HEK293 (cell line): ENCODE results near the gene GXYLT1.

Experiments used
- CTCF ChIA-PET: fragments of 350-600 bp; formaldehyde crosslinking; extraction: SDS; loops from one replicate; lab custom pipeline; 2021; ENCODE audit warnings: antibody characterized with exemption; lab: Yijun Ruan, JAX
- POLR2A ChIA-PET: fragments of 300-600 bp; formaldehyde crosslinking; extraction: SDS; loops from one replicate; lab custom pipeline; 2020; ENCODE audit warnings: antibody characterized with exemption, inconsistent platforms; lab: Yijun Ruan, JAX
- H3K27ac ChIP-seq: fragments of 200-500 bp; sonication (Bioruptor generic); 2 replicates; pipeline ENCODE4 v1.5.1; 2014; ENCODE audit warnings: low read depth, low read length, control low read depth, inconsistent platforms; ENCODE audit errors: extremely low read depth
- H3K36me3 ChIP-seq, 2 experiments: fragments of 200-500 bp in 1 of 2; sonication (Bioruptor generic) in 1 of 2; 1 replicate in 1 of 2; 2 replicates in 1 of 2; pipeline ENCODE4 v1.5.1; 2014 to 2017; ENCODE audit warnings: inconsistent platforms in 2 of 2, low read length in 2 of 2; ENCODE audit not compliant: control insufficient read depth in 2 of 2, insufficient read depth in 1 of 2
- H3K4me1 ChIP-seq: fragments of 200-500 bp; sonication (Bioruptor generic); 2 replicates; pipeline ENCODE4 v1.5.1; 2014; ENCODE audit warnings: mild to moderate bottlenecking, low read length, inconsistent platforms; ENCODE audit not compliant: control insufficient read depth, insufficient read depth
- H3K4me3 ChIP-seq: 2 replicates; pipeline ENCODE4 v1.5.1; 2011; ENCODE audit warnings: low read depth, mild to moderate bottlenecking, control low read depth, low read length, moderate library complexity
- H3K9me3 ChIP-seq: fragments of 200-500 bp; sonication (Bioruptor generic); 2 replicates; pipeline ENCODE4 v1.5.1; 2014; ENCODE audit warnings: low read depth, low read length, inconsistent platforms; ENCODE audit not compliant: control insufficient read depth, insufficient read depth
- IKZF3 ChIP-seq: fragments of 450-650 bp; IDR thresholded peaks from 2 replicates; pipeline ENCODE4 v1.5.0; 2018; ENCODE audit warnings: missing biosample characterization, mild to moderate bottlenecking, missing genetic modification characterization, moderate library complexity
- KLF8 ChIP-seq: fragments of 450-650 bp; formaldehyde crosslinking; IDR thresholded peaks from 2 replicates; pipeline ENCODE4 v1.5.1; 2016; ENCODE audit warnings: missing biosample characterization, missing genetic modification characterization
- KLF9 ChIP-seq: fragments of 450-650 bp; formaldehyde crosslinking; IDR thresholded peaks from 2 replicates; pipeline ENCODE4 v1.5.1; 2016; ENCODE audit warnings: missing biosample characterization, missing genetic modification characterization, low read depth
- MZF1 ChIP-seq: fragments of 450-650 bp; formaldehyde crosslinking; IDR thresholded peaks from 2 replicates; pipeline ENCODE4 v1.5.1; 2017; ENCODE audit warnings: missing biosample characterization, missing genetic modification characterization, borderline replicate concordance
- PBX3 ChIP-seq: sonication (generic); formaldehyde crosslinking; IDR thresholded peaks from 2 replicates; pipeline ENCODE4 v1.8.1; 2022; ENCODE audit warnings: mild to moderate bottlenecking, moderate library complexity, missing genetic modification reagents
- PRDM2 ChIP-seq: fragments of 450-650 bp; formaldehyde crosslinking; IDR thresholded peaks from 2 replicates; pipeline ENCODE4 v1.5.1; 2016; ENCODE audit warnings: missing biosample characterization, missing genetic modification characterization, borderline replicate concordance
- TRIM28 ChIP-seq: IDR thresholded peaks from 2 replicates; pipeline ENCODE4 v1.6.1; 2011; ENCODE audit warnings: low read length, control low read depth, borderline replicate concordance
- ZIC2 ChIP-seq: fragments of 450-650 bp; formaldehyde crosslinking; IDR thresholded peaks from 2 replicates; pipeline ENCODE4 v1.5.1; 2016; ENCODE audit warnings: missing biosample characterization, missing genetic modification characterization
- ZNF18 ChIP-seq: fragments of 450-650 bp; formaldehyde crosslinking; IDR thresholded peaks from 2 replicates; pipeline ENCODE4 v1.5.1; 2016; ENCODE audit warnings: missing biosample characterization, missing genetic modification characterization
- ZNF214 ChIP-seq: fragments of 450-650 bp; formaldehyde crosslinking; IDR thresholded peaks from 2 replicates; pipeline ENCODE4 v1.5.1; 2017; ENCODE audit warnings: missing biosample characterization, mild to moderate bottlenecking, missing genetic modification characterization, borderline replicate concordance
- ZNF274 ChIP-seq, 2 experiments: fragments of 200-500 bp in 1 of 2; fragments of 450-650 bp in 1 of 2; sonication (Bioruptor generic) in 1 of 2; formaldehyde crosslinking in 1 of 2; IDR thresholded peaks; 2 replicates each; pipeline versions ENCODE4 v1.5.1 to v1.6.1; 2014 to 2016; ENCODE audit warnings: borderline replicate concordance in 1 of 2, inconsistent platforms in 1 of 2, low read length in 1 of 2, missing biosample characterization in 1 of 2, missing genetic modification characterization in 1 of 2
- ZNF433 ChIP-seq: fragments of 450-650 bp; formaldehyde crosslinking; IDR thresholded peaks from 2 replicates; pipeline ENCODE4 v1.5.1; 2016; ENCODE audit warnings: missing biosample characterization, missing genetic modification characterization, low read depth
- ZNF473 ChIP-seq: fragments of 450-650 bp; formaldehyde crosslinking; IDR thresholded peaks from 2 replicates; pipeline ENCODE4 v1.5.1; 2017; ENCODE audit warnings: missing biosample characterization, missing genetic modification characterization
- ZNF555 ChIP-seq: fragments of 450-650 bp; formaldehyde crosslinking; conservative IDR thresholded peaks from 2 replicates; pipeline ENCODE4 v1.5.1; 2017; ENCODE audit warnings: missing biosample characterization, mild to moderate bottlenecking, missing genetic modification characterization, inconsistent platforms
- ZNF704 ChIP-seq: fragments of 450-650 bp; formaldehyde crosslinking; IDR thresholded peaks from 2 replicates; pipeline ENCODE4 v1.5.1; 2016; ENCODE audit warnings: missing biosample characterization, missing genetic modification characterization
- ZNF777 ChIP-seq: fragments of 450-650 bp; formaldehyde crosslinking; IDR thresholded peaks from 2 replicates; pipeline ENCODE4 v1.5.1; 2017; ENCODE audit warnings: missing biosample characterization, missing genetic modification characterization, borderline replicate concordance
- ZSCAN23 ChIP-seq: fragments of 450-650 bp; formaldehyde crosslinking; IDR thresholded peaks from 2 replicates; pipeline ENCODE4 v1.5.1; 2016; ENCODE audit warnings: missing biosample characterization, missing genetic modification characterization
- ZSCAN4 ChIP-seq: fragments of 450-650 bp; formaldehyde crosslinking; IDR thresholded peaks from 2 replicates; pipeline ENCODE4 v1.5.1; 2017; ENCODE audit warnings: missing biosample characterization, missing genetic modification characterization

GXYLT1 gene

GRCh38 chr12:42103155-42103554, 41.5 kb downstream of the GXYLT1 start (continued):
- TF ChIP-seq PRDM2 (tag by site-specific recombination) (no peak), ZNF214 (tag by site-specific recombination) (no peak)

GRCh38 chr12:42102720-42103119, 42.0 kb downstream of the GXYLT1 start:
- no peaks in the 10 kb centered on the region for H3K9me3 ChIP-seq
- no peak overlapping the region for H3K4me3 ChIP-seq
- H3K36me3 ChIP-seq, result peaks cover 0 to 7% of the 10 kb centered on the region in 2 experiments; a peak in 1 of 3 replicates
- ChIA-PET CTCF (no interaction called here), POLR2A (no interaction called here)
- no peak overlapping the region for H3K27ac ChIP-seq
- 0 out of 2 replicates have a peak, but pooled peaks cover 4% of the 10 kb centered on the region for H3K4me1 ChIP-seq
- TF ChIP-seq ZIC2 (tag by site-specific recombination), result no peak
- TF ChIP-seq PBX3 (CRISPR knock-in tag), result no peak

- Histone ChIP-seq H3K9me3 (no peaks in the 10 kb centered on the region), H3K4me3 (no peak overlapping the region), H3K36me3 (peaks cover 0 to 17% of the 10 kb centered on the region in 2 experiments), H3K4me1 (0 out of 2 replicates have a peak, but pooled peaks cover 1% of the 10 kb centered on the region), H3K27ac (no peak overlapping the region)
- ChIA-PET POLR2A (no interaction called here), CTCF (no interaction called here)
- TF ChIP-seq ZNF473 (tag by site-specific recombination) (no peak), MZF1 (tag by site-specific recombination) (no peak), ZNF433 (tag by site-specific recombination) (no peak)
Measured at GRCh38 chr12:42099433-42099832, 45.2 kb downstream of the GXYLT1 start.

- Histone ChIP-seq H3K36me3 (peaks cover 0 to 17% of the 10 kb centered on the region in 2 experiments), H3K9me3 (no peaks in the 10 kb centered on the region), H3K4me1 (no peaks in the 10 kb centered on the region), H3K27ac (no peak overlapping the region), H3K4me3 (no peak overlapping the region)
- POLR2A ChIA-PET, result no interaction called here
- CTCF ChIA-PET, result no interaction called here
- TF ChIP-seq ZNF777 (tag by site-specific recombination) (no peak), ZNF18 (tag by site-specific recombination) (no peak), TRIM28 (no peak), ZNF555 (tag by site-specific recombination) (no peak), ZSCAN23 (tag by site-specific recombination) (no peak), ZSCAN4 (tag by site-specific recombination) (no peak), MZF1 (tag by site-specific recombination) (no peak), KLF9 (tag by site-specific recombination) (no peak), ZNF704 (no peak), ZNF274 (IDR thresholded peaks at IDR 0.05; ENCODE audit: low read length) (no peak), ZNF274 (tag by site-specific recombination; IDR thresholded peaks at IDR 0.05; ENCODE audit: borderline replicate concordance) (no peak), KLF8 (tag by site-specific recombination) (no peak), IKZF3 (tag by site-specific recombination) (no peak)
Measured at GRCh38 chr12:42097971-42098370, 46.7 kb downstream of the GXYLT1 start.
